ENCODE measurements around the gene NELL1.
"Not testable (repeated sequence)": the region's sequence is repeated elsewhere in the genome, so short reads cannot be mapped to it uniquely, and the experiment has no call there.

NELL1 gene

GRCh38 chr11:21122523-21122922 lies 453.1 kb downstream of the NELL1 start:
- no peak for DNase-seq

DNA sequence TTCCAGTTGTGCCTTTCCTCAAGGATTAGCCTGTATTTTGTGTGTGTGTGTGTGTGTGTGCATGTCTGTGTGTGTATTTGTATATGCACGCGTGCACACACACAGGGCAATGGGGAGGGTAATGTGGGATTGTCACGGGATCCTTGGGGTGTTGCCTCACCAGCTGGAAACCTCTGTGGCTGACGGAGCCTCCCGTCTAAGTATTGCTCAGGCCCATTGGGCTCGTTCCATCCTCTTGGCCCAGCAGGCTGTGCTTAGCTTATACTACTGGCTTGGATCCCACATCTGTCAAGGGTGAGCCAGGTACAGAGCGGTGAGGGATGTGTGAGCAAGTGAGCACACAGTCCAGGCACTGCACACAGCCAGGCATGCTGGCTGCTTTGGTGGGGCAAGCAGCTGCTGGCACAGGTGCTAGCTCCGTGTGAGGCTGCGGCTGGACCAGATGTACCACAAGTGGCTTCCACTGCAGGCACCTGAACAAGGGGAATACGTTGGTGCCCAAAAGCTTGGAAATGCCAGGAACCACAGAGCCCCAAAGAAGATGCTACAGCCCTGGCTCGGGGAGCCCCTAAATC lies 462.8 kb downstream of the NELL1 start:
- no peak for DNase-seq

GRCh38 chr11:21133244-21133643 lies 463.9 kb downstream of the NELL1 start:
- DNase-seq = no peak

- DNase-seq = no peak
Measured at GRCh38 chr11:21133722-21134121, 464.3 kb downstream of the NELL1 start.

DNA sequence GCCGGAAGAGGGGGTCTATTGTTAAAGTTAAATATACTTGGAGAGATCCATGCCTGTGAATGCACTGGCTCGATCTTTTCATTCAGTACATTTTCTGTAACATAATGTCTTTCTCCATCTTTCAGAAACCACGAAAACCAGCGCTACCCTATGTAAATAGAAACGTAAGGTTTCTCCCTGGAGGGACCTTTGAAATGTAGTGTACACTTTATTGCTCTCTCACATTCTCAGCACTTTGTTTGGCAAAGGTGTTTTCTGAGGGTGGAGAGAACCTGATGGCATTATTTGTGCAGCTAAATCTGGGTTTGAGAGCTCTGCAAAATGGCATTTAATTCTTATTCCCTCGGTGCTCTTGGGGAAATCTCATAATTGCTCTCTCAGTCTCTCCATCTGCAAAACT lies 468.4 kb downstream of the NELL1 start:
- no peak for DNase-seq

- DNase-seq = not testable (repeated sequence)
Measured at GRCh38 chr11:21141557-21141956, 472.2 kb downstream of the NELL1 start.

GRCh38 chr11:21142007-21142406 lies 472.6 kb downstream of the NELL1 start:
- no peak for DNase-seq

GRCh38 chr11:21144531-21144930 lies 475.1 kb downstream of the NELL1 start:
- DNase-seq = no peak

DNA sequence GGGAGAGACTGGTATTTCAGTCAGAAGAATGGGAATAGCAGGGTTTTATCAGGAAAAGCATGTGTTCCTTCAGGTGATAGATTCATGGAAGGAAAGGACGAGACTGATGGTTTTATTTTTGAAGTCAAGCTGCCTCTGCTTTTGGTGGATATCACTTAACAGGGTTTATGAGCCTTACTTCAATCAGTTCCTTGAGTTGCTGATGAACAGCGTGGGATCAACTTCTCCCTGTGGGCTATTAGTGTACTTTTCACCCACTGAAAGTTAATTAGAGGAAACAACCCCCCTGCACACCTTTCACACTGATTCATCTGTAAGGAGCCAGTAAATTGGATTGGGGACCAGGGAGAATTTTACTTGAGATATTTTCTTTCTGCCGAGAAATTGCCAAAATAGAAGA lies 479.0 kb downstream of the NELL1 start:
- DNase-seq = no peak

DNA sequence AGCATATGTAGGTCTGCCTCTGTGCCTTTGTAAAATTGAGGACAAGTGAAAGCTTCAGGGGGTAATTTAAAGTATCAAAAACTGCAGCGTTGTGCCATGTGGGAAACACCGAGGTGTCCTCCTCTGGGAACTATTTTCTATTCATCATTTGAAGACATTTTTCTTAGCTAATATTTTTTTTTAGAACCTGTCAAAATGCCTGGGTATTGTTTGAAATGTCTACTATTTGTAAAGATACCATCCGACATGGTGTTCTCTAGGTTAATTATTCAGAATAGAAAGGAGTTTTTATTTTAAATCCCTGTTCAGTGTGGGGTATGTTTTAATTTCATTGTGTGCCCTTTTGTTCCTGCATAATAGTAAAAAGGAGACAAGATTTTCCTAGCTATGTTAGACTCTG lies 490.8 kb downstream of the NELL1 start:
- DNase-seq = no peak

DNA sequence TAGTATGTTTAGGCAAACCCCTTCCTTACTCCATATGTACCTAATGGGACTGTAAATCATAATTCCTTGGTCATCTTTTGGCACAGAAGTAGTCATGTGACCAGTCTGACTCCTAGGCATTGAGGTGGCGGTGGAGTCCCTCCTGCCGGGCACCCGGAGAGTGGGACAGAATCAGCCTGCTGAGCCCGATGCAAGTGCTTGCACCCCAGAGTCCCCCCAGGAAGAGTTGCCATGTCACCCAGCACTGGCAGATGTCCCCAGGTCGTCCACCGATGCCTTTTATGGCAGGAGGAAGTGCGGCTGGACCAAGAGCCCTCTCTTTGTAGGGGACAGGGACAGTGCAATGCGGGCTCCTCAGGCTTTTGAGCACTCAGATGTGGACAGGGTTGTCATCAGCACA lies 500.3 kb downstream of the NELL1 start:
- DNase-seq = no peak

DNA sequence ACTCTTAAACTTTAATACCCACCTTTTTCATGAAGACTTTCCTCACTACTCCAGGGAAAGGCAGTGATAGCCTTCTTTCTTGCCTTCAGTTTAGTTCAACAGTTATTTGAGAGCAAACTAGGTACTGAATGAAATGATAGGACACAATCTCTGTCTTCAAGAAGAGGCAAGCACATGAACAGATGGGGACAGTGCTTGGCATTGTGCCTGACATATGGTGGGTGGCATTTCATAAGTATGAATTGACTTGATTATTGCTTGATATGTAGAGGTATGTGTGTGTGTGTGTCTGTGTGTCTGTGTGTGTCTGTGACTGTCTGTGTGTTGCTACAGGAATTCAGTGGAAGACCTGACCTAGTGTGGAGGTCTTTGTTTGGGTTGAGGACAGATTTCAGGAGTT lies 504.1 kb downstream of the NELL1 start:
- DNase-seq = no peak

GRCh38 chr11:21174781-21175180 lies 505.4 kb downstream of the NELL1 start:
- no peak for DNase-seq

DNA sequence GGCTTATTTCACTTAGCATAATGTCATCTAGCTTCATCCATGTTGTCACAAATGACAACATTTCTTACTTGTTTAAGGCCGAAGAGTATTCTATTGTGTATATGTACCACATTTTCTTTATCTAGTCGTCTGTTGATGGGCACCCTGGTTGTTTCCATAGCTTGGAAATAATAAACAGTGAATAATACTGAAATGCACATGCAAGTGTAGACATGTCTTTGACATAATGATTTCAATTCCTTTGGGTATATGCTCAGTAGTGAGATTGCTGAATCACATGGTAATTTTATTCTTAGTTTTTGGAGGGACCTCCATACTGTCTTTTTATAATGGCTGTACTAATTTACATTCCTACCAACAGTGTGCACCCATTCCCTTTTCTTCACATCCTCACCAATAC lies 508.0 kb downstream of the NELL1 start:
- no peak for DNase-seq

- DNase-seq = no peak
Measured at GRCh38 chr11:21179770-21180169, 510.4 kb downstream of the NELL1 start.

GRCh38 chr11:21180182-21180581 lies 510.8 kb downstream of the NELL1 start:
- no peak for DNase-seq

DNA sequence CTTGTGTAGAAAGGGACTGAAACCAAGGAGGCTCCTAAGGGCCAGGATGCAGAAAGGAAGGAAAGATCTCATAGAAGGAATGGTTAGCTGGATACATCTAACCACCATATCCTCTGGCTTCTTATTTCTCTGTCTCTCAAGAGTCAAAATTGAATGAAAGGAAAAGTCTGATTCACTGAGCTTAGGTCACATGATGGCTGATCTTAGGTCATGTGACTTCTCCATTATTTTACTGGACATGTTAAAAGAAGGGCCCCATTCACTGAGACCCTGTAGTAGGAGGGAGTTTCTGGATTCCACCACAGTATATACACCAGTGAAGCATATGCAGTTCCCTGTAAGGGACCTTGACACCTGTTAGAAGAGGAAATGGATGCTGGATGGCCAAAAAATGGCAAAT lies 516.6 kb downstream of the NELL1 start:
- no peak for DNase-seq

DNA sequence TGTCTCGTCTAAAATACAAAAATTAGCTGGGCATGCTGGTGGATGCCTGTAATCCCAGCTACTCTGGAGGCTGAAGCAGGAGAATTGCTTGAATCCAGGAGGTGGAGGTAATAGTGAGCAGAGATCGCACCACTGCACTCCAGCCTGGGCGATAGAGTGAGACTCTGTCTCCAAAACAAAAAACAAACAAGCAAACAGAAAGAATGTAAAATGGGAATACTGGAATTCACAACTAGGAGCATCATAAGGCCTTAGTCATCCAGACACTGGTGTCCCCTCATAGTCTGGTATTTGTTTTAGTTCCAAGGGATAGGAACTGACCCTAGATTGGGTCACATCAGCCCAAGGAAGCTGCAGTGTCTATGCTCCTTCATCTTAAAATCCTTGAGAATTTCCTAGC lies 520.8 kb downstream of the NELL1 start:
- no peak for DNase-seq

GRCh38 chr11:21195995-21196394 lies 526.6 kb downstream of the NELL1 start:
- DNase-seq = no peak

GRCh38 chr11:21198498-21198897 lies 529.1 kb downstream of the NELL1 start:
- no peak for DNase-seq

GRCh38 chr11:21205205-21205604 lies 535.8 kb downstream of the NELL1 start:
- no peak for DNase-seq

DNA sequence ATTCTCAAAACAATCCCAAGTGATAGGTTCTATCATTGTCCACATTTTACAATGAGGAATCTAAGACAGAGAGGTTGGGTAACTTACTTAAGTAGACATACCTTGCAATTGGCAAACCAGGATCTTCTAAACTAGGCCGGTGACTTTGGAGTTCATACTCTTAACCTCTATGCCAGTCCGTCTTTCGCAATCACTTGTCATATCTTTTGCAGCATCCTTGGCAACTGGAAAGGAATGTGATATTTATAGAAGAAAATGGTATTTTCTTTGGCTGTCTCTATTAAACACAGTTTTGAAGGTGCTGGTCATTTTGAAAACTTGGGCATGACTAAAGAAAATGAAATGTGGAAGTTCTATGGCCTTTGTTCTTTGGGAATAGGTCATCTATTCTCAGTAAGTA lies 556.5 kb downstream of the NELL1 start:
- no peak for DNase-seq

DNA sequence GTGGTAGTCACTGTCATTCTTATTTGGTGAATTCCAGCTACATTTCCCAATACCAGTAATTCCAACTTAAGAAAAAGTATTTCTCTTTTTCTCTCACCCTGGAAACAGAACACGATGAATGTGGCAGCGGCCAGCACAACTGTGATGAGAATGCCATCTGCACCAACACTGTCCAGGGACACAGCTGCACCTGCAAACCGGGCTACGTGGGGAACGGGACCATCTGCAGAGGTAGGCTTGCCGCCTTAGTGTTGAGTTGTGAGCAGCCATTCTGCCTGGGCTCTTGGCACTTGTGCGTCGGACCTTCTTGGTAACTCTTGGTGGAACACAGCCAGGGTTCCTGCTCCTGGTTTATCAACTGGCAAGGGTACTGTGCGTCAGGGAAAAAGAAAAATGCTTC lies 559.8 kb downstream of the NELL1 start:
- no peak for DNase-seq

GRCh38 chr11:21250196-21250595 lies 580.8 kb downstream of the NELL1 start:
- DNase-seq = no peak

DNA sequence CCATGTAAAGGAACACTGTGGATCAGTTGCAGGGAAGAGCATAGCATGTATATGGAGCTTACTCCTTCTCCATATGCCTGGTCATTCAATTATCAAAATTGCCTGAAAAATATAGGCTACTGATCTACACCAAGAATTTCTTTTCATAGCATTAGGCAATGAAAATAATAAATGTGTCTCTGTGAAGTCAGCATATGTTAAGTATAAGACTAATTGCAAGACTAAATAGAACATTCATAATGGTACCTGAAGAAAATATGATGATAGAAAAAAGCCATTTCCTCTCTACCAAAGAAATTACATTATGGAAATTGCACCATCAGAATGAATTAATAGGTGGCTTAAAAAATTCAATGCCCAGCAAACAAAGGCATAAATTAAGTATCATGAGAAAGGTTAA lies 584.7 kb downstream of the NELL1 start:
- DNase-seq = no peak

- no peak for DNase-seq
Measured at GRCh38 chr11:21254790-21255189, 585.4 kb downstream of the NELL1 start.

Measured in DMS79 treated with DMSO at 0.1 percent for 48 hours (cell line).